NCI-H1417 treated with DMSO at 0.1 percent for 48 hours (cell line): ENCODE data around the gene SH3D21.

ENCODE experiments used
- DNase-seq: peaks from one replicate; lab custom pipeline; 2025; lab: John Stamatoyannopoulos, UW

The SH3D21 gene

GRCh38 chr1:36359383-36359782, 53.2 kb downstream of the SH3D21 start:
- no peak for DNase-seq

DNA sequence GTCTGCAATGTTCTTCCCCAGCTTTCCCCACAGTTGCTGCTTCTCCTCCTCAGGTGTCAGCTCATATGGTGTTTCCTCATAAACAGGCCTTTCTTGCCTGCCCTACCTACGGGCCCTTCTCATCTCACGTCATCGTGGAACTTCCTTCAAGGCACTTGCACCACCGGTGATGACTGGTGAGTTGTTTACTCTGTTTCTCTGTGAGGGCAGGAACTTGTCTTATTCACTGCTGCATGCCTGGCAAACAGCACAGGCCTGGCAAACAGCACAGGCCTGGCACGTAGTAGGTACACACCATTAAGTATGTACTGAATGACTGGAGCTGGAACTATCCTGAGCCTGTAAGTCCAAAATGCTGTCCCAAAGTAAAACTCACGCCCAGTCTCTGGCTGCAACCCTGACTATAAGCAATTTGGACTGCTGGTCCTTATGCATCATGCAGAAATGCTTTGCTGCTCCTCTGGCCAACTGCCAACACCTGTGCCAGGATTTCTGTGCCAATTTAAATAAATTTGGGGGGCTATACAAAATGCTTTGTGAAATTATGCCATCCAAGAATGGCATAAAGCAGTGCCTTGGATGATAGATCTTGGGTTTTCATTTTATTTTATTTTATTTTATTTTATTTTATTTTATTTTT, 53.9 kb downstream of the SH3D21 start:
- DNase-seq, result no peak

- DNase-seq, result no peak
Measured at GRCh38 chr1:36365381-36365780, 59.2 kb downstream of the SH3D21 start.

DNA sequence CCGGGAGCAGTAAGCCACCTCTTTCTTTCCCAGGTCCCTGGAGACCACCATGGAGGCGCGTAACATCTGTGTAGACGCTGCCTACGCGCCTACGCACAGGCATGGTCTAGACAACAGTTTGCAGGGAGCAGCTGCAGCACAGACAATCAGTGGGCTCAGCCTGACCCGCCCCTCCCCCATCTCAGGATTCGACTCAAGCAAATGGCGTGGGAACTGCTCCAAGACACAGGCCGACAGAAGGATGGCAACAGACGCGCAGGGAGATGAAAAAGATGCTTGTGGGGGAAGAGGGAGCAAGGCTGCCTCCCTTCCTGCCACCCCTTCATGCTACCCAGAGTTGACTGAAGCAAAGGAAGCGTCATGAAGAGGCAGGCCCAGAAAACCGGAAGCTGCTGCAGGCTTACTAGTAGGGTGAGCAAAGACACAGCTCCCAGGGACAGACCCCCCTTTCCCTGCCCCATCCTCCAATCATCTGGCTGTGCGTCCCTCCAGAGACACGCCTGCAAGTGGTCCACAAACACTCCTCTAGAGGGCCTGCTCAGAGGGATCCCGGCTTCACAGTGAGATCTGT, 60.0 kb downstream of the SH3D21 start:
- DNase-seq, result no peak

- no peak for DNase-seq
Measured at GRCh38 chr1:36367066-36367465, 60.9 kb downstream of the SH3D21 start.

- DNase-seq, result no peak
Measured at GRCh38 chr1:36367798-36368197, 61.6 kb downstream of the SH3D21 start.

GRCh38 chr1:36369061-36369861, 63.1 kb downstream of the SH3D21 start:
- DNase-seq, result no peak
